HG02981 (cell line): Measurements from ENCODE around the gene UGT1A5.

Source experiments
- ATAC-seq: cut with Tn5 transposase; IDR thresholded peaks from one replicate; pipeline ENCODE4 v1.9.1; 2021; ENCODE audit warnings: mild to moderate bottlenecking, moderate library complexity; ENCODE audit not compliant: unreplicated experiment

UGT1A5 gene

DNA sequence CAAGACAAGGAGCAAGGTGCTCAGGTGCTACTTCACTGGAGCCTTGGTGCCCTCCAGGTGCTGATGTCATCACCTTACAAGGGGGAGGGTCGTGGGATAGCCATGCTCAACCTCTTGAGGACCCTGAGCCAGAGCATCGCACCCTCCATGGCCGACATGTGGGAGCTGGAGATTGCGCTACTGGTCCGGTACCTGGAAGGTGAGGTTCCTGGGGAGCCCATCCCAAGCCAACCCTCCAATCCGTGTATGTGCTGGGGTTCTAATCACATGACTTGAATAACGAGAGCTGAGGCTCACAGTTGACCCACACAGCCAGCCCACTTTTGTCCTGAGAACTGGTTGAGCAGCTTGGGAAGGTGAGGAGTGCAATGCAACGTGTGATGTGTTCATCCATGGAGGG, 91.3 kb downstream of the UGT1A5 start:
- no peak for ATAC-seq

DNA sequence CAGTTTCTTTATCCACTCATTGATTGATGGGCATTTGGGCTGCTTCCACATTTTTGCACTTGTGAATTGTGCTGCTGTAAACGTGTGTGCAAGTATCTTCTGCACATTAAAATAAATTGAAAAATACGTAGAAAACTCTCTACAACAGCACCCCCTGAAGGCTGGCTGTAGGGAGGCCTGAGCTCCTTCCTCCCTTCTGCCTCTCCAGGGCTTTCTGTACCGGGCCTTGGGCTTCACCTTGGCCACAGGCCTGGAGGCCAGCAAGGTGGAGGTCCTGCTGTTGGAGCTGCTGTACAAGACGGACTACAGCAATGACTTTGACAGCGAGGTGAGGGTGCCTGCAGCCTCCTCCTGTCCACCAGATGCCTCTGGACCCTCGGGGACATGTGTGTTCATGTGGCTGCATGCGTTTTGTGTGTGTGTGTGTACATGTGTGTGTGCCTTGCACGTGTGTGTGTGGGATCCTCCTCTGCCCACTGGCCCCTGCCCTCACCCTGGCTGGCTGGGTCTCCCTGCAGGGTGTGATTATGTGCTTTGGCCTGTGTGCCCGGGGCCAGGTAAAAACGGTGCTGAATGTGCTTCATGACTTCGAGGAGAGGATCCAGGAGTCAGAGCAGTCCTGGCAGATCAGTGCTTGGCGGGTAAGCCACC, 94.6 kb downstream of the UGT1A5 start:
- ATAC-seq: no peak

DNA sequence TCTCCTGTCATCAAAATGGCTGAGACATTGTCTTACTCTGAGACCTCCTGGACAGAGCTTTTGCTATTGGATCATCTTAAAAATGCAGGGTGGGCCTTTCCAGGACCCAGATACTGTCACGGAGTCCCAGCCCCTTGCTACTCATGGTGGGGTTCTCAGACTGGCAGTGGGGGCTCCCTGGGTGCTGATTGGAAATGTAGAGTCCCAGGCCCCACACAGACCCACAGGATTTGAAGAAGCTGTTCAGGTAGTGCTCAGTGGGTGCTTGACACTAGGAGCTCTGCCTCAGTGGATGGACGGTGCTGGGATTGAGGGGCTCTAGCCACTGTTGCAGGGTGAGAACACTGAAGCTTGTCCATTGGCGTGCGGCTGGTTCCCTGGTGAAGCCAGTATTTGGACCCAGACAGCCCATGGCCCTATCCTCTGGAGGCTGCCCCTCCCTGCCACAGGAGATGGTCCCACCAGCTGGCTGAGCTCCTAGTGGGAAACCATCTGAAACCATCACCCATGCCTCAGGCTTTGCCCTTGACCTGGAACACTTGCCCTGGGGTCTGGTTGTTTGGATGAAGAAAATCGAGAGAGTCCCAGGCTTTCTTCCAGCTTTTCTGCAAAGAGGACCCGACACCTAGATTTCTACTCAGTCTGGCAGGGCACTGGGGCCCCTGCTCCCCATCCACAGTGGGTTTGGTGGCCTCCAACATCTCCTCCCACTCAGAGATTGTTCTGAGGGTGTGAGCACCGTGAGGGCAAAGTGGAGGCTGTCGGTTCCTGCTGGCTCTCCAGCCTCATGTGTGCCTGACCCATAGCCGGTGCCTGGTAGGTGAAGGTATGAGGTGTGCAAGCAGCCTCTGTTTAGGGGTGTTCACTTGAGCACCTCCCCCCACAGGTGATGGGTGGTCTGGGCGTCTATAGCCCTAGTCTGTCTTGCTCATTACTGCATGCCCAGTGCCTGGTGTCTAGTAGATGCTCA, 95.5 kb downstream of the UGT1A5 start:
- ATAC-seq: no peak

DNA sequence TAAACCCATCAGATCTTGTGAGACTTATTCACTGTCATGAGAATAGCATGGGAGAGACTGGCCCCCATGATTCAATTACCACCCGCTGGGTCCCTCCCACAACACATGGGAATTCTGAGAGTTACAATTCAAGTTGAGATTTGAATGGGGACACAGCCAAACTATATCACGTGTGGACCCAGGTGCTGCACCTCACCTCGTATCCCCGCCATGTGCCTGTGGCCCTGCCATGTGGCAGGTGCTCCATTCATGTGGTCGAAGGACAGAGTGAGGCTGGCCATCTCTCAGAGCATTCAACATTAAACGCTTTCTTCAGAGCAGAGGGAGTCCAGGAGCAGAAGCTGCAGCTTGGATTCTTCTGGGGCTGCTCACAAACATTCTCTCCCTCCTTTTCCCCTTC, 97.7 kb downstream of the UGT1A5 start:
- ATAC-seq: no peak

DNA sequence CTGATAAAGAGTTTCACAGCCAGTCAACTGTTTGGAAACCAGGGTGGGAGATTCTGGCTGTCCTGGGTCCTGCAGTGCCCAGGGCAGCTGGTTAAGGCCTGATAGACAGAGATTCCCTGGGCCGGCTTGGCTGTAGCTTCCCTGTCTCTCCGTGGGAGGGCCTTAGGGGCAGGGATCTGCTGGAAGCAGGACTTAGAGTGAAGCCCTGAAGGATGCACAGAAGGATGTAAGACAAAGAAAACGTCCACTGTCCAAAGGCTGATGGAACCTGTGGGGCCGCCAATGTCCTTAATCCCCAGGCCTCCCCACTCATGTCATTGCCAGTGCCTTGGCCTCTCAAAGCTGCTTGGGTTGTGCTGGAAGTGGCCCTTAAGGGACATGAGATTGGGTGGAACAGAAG, 98.4 kb downstream of the UGT1A5 start:
- ATAC-seq: no peak

DNA sequence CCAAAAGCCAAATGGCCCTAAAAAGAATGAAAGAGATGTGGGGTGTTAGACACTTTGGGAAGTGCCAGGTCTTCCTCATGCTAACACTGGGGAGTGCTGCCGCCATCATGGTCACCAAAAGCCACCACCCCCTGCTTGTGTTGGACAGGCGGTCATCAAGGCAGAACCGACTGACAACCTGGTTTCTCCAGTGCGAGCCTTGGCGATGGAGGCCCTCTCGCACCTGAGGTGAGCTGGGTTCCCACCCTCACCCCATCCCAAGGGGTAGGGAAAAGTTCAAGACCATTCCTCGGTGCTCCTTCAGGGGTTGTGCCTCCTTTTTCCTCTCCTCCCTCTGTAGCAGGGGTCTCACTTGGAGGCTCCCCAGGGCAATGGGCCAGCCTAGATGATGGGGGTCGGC, 99.0 kb downstream of the UGT1A5 start:
- ATAC-seq: no peak

DNA sequence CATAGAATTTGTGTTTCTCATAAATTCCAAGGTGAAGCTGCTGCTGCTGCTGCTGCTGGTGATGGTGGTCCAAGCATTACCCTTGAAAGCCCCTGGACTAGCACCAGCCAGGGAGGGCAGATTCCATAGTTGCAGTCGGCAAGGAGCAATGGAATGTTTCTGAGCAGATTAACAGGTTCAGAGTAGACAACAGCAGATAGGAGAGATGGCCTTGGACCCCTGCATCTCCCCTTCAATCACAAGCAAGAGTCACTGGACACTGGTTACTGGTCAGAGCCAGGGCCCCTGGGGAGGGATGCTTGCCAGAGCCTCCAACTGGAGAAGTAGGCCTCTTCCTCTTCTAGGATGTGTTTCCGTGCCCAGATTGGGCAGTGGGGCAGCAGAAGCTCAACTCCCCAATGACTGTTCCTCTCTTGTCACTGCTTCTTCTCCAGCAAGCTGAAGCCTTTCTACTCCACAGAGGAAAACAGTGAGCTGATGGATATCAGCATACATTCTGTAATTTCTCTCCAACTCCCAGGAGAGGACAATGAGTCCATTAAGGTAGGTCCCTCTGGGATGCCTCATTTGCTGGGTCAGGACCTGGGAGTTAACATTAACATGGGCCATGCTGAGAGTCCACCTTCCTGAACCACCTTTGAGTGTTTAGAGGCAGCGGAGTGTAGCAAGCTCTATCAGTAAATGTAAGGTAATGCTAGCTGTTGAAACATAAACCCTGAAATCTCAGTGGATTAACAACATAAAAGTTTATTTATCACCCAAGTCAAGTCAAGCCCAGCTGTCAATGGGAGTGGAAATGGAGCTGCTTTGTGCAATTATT, 100.7 kb downstream of the UGT1A5 start:
- ATAC-seq: no peak

DNA sequence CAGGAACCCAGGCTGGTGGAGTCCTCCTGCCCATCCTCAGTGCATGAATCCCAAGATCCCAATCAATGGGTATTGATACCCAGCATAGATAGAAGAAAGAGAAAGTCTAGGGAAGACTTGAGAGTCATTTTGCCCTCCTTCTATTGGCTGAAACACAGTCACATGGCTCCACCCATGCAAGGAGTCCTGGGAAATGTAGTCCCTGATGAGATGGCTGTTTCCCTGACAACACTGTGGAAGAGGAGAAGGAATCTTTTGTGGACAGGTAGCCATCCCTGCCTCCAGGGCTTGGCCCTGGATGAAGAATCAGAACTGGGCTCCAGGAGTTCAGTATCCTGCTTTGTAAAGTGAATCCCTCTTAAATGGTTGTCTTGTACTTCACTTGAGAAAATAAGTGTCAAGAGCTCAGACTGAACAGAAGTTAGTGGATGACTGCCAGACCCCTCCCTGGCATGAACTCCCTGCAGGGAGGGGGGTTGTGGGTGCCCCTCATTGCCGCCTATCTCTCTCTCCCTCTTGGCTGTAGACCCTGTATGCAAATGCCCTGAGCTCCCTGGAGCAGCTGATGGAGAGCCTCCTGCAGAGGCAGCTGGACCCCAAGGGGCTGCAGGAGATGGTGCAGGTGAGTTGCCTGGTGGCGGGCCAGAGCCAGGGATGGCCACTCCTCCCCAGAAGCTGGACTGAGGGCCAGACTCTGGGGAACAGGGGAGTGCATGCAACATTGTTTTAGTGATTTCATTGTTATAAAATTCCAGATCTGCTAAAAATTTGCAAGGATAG, 101.5 kb downstream of the UGT1A5 start:
- no peak for ATAC-seq

DNA sequence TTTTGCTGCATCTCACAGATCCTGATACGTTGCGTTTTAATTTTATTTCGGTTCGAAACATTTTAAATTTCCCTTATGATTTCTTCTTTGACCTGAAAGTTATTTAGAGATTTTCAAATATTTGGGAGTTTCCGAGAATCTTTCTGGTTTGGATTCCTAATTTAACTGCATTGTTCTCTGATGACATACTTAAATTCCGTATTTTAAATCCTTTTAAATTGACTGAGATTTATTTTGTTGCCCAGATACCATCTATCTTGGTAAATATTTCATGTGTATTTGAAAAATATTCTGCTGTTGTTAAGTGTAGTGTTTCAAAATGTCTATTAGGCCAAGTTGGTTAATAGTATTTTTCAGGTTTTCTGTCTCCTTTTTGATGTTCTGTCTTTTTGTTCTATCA, 103.2 kb downstream of the UGT1A5 start:
- ATAC-seq: no peak

DNA sequence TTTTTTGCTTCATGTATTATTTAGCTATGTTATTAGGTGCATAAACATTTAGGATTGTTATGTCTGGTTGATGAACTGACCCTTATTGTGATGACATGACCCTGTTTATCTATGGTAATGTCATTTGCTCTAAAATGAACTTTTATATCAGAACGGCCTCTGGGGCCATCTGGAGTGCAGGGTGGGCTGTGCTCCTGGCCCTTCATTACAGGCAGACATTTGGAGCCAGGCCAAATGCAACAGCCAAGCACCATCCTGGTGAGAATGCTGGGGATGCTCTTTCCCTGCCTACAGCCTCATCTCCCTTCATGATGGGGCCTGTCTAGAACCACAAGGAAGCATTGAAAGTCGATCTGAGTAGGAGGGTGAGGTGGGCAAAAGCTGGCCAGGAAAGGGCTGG, 103.6 kb downstream of the UGT1A5 start:
- ATAC-seq: no peak

DNA sequence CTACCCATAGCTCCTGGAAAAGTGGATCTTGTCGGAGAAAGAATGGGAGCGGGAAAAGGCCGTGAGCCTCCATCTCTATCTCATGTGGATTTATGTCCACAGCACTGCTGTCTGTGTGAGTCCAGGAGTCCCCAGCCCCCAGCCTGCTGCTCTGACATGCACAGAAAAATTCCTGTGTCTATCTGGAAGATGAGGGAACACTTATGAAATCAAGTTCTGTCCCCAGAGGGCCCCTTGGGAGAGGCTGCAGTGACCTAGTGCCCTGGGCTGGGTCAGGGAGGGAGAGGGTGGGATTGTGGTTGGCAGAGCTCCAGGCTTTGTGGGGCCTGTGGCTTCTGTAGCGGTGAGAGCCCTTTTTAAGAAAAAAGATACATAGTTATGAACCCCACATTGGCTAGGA, 104.1 kb downstream of the UGT1A5 start:
- no peak for ATAC-seq

DNA sequence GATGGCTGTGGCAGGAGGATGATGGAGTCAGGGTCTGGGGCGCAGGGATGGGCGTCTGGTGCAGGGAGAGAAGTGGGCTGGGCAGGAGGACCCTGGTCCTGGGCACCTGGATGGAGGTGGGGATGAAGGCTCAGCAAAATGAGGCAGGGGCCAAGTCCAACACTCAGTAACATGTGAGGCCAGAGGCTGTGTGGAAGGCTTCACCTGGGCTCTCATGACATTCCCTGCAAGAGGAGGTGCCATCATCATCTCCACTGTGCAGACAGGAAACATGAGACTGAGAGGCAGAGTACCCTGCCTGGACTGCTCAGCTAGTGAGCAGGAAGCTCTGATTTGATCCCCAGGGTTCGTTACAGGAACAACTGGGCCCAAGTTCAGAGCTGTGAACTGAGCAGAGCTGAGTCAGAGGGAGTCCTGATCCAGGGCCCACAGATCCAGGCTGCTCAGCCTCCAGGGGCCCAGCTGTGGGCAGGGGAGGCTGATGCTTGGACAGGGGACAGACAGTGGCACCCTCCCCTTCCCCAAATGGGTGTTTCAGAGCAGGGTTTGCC, 104.7 kb downstream of the UGT1A5 start:
- ATAC-seq: no peak

DNA sequence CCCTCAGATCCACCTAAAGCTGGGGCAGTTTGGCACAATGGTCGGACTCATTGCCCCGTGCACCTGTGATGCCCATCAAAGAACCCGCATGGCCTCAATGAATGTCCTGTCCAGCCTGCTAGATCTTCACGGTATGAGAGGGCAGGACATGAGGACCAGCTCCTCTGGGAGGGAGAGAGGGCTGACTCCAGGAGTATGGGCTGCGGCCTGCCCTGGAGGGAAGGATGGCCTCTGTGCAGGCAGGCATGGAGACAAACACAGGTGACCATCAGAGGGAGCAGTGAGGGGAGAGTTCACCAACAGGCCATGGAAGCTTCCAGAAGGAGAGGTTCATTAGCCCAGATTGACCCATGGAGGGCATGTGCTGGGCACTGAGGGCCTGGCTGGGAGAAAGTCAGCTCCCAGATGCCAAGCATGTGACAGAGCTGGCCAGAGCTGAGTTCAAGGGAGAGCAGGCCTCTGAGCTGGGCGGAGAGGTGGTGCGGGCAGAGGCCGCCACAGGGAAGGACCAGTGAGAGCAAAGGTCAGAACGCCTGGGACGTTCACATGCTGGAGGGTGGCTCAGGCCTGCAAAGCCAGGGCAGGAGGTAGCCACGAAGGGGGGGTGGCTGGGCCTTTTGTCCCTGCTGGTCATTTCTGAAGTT, 105.4 kb downstream of the UGT1A5 start:
- ATAC-seq: no peak

DNA sequence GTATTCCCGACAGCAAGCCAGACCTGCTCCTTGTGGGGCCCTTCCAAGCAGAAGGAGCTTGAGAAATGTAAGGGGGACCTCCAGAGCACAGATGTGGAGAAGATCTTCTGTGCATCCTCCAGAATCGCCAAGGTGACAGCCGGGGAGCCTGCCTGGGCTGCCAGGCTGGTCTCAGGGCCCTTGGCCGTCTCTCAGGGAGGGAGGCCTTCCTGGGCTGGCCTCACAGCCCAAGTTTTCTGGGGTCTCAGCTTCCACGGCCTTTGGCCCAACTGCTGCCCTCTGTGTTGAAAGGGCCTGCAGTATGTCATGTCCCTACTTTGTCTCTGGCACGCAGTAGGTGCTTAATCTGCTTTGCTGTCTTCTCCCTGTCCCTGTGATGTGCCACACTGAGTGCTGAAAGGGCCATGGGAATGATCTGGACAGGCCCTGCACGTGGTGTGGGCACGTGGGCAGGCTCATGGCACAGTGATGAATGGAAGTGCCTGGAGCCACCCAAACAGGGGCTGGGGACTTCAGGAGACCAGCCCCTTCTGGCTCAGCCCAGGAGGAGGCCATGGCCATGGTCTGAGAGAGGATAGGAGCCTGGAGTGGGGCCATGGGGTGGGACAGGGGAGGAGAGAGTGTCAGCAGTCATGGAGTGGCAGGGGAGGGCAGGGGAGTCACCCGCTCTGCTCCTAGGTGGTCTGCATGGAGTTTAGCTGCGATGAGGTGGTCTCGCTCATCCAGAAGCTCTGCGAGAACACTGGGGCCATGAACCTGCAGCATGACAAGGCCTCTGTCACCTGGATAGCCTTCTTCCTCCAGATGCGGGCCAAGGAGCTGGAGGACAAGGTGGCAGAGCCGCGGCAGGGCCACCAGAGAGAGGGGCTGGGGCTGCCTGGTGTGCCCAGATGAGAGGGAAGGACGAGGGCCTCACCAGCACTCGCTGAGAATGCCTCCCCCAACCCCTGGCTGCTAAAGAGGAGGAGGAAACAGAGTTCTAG, 106.2 kb downstream of the UGT1A5 start:
- no peak for ATAC-seq

DNA sequence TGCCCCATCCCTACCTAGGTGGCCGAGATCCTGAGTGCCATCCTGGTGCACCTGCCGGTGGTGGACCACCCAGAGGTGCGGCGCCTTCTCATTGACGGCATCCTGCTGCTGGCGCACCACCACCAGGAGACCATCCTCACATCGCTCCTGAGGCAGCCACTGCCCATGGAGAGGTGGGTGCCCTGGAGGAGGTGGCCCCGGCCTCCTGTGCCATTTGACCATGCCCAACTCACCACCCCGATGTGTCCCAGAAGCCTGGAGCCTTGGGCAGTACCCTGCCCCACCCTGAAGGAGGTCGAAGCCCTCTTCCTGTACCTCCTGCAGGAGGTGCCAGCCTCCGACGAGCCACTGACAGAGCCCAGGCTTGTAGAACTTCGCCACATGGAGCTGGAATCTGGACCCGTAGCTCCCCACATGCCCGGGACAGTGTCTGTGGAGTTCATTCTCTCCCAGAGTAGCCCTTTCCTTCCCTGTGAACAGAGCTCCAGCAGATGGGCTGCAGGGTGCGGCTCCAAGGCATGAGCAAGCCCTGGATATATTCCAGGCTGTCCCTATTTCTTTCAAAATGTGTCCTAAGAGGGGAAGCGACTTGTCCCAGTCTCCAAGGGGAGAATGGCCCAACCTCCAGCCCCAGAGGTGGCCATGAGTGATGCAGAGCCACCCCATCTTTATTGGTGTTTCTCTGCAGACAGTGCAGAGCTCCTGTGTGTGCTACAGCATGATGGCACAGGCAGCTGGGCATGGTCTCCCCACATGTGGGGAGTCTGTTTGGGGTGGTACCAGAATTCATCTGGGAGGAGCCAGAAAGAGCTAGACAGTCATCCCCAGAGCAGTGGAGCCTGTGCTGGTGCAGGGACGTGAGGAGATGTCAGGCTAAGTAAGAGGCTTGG, 107.4 kb downstream of the UGT1A5 start:
- ATAC-seq: no peak

DNA sequence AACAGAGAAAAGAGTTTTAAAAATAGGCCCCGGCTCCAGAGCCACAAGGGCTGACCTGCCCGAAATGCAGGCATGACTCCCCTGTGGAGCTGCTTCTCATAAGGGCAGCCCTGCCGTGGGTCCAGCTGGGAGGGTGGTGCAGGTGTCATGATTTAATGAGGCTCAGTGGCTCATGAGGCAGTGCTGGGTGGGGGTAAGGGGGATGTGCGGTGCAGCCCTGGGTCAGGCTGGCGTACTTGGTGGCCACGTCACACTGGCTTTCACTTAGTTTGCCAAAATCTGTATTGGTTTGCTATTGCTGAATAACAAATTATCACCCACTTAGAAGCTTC, 108.0 kb downstream of the UGT1A5 start:
- no peak for ATAC-seq

DNA sequence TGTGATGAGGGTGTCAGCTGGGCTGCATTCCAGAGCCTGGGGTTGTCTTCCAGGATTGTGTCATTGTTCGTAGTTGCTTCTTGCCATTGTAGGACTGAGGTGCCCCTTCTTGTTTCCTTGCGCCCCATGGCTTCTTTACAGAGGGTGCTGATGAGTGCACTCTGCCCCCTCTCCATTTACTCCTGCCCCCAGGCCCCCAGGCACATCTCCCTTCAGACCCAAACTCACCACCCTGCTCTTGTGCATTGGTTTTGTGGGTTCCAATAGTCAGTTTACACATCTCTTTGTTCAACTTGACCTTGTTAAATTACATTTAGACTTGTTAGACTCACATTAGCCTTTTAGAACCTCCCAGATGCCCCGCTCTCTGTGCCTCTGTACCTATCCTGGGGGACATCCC, 108.5 kb downstream of the UGT1A5 start:
- no peak for ATAC-seq

DNA sequence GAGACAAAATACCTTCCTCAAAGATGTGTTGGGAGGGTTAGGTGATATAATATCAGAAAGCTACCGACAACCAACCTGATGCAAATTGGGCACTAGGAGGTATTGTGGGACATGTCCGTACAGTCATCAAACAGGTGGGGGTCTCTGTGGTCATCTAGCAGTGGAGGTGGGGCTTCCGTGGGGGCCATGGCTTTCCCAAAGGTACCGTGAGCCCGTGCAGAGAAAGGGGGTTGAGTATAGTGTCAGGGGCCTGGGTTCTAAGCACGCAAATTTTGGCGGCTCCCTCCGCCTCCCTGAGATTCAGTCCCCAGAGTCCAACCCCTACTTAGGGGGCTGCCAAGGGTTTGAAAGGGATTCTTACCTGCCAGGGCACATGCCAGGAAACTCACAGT, 109.0 kb downstream of the UGT1A5 start:
- ATAC-seq: no peak
